Measurements from ENCODE around the gene ASPSCR1.

ASPSCR1 gene

DNA sequence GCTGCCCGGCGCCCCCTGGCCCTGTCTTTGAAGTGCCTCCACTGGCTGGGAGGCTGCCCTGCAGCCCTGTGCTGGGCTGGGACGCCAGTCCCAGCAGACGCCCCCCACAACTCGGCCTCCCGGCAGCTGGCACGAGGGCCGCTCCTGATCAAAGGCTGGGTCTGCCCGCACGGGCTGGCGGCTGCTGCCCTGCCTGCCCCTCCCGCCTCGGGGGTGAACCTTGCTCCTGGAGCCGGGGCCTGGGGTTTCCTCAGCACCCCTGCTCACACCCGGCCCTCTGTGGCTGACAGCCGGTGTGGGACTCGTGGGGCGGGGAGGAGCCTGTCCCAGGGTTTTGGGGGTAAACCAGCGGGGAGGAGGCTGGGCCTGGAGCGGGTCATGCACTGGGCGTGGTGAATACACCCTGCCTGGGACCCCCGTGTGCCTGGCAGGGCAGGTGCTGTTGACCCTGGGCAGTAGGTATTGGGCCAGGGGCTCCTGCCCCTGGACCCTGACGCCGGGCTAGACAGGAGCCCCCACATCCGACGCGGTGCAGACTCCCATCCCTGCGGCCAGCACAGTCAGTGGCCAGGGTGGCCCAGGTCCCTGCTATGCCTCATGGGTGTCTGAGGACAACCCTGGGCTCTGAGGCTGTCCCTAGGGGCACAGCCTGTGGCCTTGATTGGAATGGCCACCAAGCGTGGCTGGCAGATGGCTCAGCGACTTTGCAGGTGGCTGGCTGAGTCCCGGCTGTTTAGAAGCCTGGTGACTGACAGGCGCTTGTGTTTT is 23.6 kb downstream of the ASPSCR1 start (continued):
- no peak for TF ChIP-seq PPARA (CRISPR knock-in tag; IDR thresholded peaks at IDR 0.05; ENCODE audit: borderline replicate concordance)
- TF ChIP-seq RARB (CRISPR knock-in tag; IDR thresholded peaks at IDR 0.05) = no peak
- no peak for TF ChIP-seq TCF4 (CRISPR knock-in tag; IDR thresholded peaks at IDR 0.05; ENCODE audit: borderline replicate concordance)
- no peak for TF ChIP-seq OSR1 (CRISPR knock-in tag; IDR thresholded peaks at IDR 0.05)

DNA sequence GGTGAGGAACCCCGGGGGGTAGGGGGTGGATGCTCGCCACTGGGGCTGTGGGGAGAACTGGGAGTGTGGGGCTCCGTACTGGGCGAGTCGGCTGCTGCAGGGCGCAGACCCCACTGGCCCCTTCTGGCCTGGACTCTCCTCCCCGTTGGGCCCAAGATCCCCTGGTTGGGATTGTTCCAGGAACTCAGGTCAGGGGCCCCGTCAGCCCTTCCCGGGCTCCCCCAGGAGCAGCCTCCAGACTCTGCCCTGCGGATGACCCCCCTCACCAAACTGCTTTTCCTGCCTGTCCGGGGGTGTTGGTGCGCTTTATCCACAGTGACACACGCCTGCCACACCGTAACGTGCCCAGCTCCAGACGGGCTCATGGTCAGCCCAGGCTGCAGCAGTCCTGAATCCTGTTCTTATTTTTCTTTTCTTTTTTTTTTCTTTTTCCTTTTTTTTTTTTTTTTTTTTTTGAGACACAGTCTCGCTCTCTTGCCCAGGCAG is 24.2 kb downstream of the ASPSCR1 start:
- TF ChIP-seq ZNF8 (CRISPR knock-in tag; IDR thresholded peaks at IDR 0.05) = no peak
- TF ChIP-seq ESRRG (CRISPR knock-in tag; IDR thresholded peaks at IDR 0.05) = no peak
- TF ChIP-seq GLIS3 (CRISPR knock-in tag; IDR thresholded peaks at IDR 0.05) = no peak
- no peak for TF ChIP-seq ISL1 (CRISPR knock-in tag; IDR thresholded peaks at IDR 0.05)
- TF ChIP-seq CSDC2 (CRISPR knock-in tag; IDR thresholded peaks at IDR 0.05) = no peak
- TF ChIP-seq SNAI2 (CRISPR knock-in tag; IDR thresholded peaks at IDR 0.05) = no peak
- no peak for TF ChIP-seq TCF4 (CRISPR knock-in tag; IDR thresholded peaks at IDR 0.05; ENCODE audit: borderline replicate concordance)
- TF ChIP-seq ZNF70 (CRISPR knock-in tag; IDR thresholded peaks at IDR 0.05) = no peak
- no peak for ATAC-seq

DNA sequence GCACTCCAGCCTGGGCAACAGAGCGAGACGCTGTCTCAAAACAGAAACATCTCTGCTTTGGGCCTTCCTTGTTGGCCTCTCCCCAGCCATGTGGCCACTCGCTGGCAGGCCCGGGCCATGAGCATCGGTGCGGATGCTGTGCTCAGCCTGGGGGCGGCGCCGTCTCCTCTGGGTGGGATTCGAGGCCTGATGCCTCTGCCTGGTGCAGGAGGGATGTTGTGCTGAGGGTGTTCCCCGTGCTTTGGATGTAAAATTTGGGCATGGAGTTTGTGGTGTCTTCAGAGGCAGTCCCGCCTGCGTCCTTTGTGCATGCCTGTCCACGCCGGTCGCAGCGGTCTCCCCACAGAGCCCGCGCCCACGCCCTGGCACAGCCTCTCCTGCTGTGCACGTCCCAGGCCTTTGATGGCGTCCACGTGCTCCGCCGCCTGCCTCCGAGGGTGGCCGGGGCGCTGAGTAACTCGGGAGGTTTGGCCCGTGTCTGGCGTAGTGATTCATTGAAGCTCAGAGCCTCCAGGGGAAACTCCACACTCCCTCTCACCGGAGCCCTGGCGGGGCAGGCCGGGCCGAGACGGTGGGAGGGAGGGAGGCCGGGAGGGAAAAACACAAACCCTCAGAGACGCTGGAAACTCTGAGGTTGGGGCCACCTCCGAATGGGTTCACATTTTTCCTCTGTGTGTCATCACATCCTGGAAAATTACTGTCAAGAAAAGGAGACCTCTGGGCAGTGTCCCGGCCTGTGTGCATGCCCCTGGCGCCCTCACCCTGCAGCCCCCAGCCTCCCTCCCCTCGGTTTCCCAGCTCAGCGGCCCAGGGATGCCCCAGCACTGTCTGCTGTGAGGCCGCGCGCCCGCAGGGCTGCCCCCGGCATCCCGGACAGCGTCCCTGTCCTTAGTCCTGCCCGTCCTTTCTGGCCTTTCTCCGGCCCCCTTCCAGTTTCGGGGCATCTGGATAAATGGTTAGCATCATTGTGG is 26.3 kb downstream of the ASPSCR1 start:
- ATAC-seq = peak; percentile 87
- no peak; the same call in 1 of the 2 replicates for TF ChIP-seq ISL1 (CRISPR knock-in tag; IDR thresholded peaks at IDR 0.05)
- TF ChIP-seq BACH2 (CRISPR knock-in tag; IDR thresholded peaks at IDR 0.05; ENCODE audit: borderline replicate concordance) = no peak
- TF ChIP-seq, protein P1, sequence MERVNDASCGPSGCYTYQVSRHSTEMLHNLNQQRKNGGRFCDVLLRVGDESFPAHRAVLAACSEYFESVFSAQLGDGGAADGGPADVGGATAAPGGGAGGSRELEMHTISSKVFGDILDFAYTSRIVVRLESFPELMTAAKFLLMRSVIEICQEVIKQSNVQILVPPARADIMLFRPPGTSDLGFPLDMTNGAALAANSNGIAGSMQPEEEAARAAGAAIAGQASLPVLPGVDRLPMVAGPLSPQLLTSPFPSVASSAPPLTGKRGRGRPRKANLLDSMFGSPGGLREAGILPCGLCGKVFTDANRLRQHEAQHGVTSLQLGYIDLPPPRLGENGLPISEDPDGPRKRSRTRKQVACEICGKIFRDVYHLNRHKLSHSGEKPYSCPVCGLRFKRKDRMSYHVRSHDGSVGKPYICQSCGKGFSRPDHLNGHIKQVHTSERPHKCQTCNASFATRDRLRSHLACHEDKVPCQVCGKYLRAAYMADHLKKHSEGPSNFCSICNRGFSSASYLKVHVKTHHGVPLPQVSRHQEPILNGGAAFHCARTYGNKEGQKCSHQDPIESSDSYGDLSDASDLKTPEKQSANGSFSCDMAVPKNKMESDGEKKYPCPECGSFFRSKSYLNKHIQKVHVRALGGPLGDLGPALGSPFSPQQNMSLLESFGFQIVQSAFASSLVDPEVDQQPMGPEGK (CRISPR knock-in tag; IDR thresholded peaks at IDR 0.05; ENCODE audit: borderline replicate concordance) = peak; percentile 81; the same call in 1 of the 2 replicates
- no peak for TF ChIP-seq TOX (CRISPR knock-in tag; IDR thresholded peaks at IDR 0.05; ENCODE audit: borderline replicate concordance)
- no peak for TF ChIP-seq RARB (CRISPR knock-in tag; IDR thresholded peaks at IDR 0.05)
- no peak for TF ChIP-seq OSR1 (CRISPR knock-in tag; IDR thresholded peaks at IDR 0.05)
- peak; percentile 79 for TF ChIP-seq CSDC2 (CRISPR knock-in tag; IDR thresholded peaks at IDR 0.05)
- TF ChIP-seq SNAI2 (CRISPR knock-in tag; IDR thresholded peaks at IDR 0.05) = peak; percentile 82; the same call in 1 of the 2 replicates
- no peak for TF ChIP-seq PPARA (CRISPR knock-in tag; IDR thresholded peaks at IDR 0.05; ENCODE audit: borderline replicate concordance)
- TF ChIP-seq ARNTL (CRISPR knock-in tag; IDR thresholded peaks at IDR 0.05; ENCODE audit: borderline replicate concordance, low read depth) = no peak
- TF ChIP-seq ZC3H10 (CRISPR knock-in tag; IDR thresholded peaks at IDR 0.05) = no peak
- TF ChIP-seq ZFP3 (CRISPR knock-in tag; IDR thresholded peaks at IDR 0.05) = peak; percentile 8; the same call in 1 of the 2 replicates
- TF ChIP-seq, protein P2, sequence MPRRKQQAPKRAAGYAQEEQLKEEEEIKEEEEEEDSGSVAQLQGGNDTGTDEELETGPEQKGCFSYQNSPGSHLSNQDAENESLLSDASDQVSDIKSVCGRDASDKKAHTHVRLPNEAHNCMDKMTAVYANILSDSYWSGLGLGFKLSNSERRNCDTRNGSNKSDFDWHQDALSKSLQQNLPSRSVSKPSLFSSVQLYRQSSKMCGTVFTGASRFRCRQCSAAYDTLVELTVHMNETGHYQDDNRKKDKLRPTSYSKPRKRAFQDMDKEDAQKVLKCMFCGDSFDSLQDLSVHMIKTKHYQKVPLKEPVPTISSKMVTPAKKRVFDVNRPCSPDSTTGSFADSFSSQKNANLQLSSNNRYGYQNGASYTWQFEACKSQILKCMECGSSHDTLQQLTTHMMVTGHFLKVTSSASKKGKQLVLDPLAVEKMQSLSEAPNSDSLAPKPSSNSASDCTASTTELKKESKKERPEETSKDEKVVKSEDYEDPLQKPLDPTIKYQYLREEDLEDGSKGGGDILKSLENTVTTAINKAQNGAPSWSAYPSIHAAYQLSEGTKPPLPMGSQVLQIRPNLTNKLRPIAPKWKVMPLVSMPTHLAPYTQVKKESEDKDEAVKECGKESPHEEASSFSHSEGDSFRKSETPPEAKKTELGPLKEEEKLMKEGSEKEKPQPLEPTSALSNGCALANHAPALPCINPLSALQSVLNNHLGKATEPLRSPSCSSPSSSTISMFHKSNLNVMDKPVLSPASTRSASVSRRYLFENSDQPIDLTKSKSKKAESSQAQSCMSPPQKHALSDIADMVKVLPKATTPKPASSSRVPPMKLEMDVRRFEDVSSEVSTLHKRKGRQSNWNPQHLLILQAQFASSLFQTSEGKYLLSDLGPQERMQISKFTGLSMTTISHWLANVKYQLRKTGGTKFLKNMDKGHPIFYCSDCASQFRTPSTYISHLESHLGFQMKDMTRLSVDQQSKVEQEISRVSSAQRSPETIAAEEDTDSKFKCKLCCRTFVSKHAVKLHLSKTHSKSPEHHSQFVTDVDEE (CRISPR knock-in tag; IDR thresholded peaks at IDR 0.05) = no peak

DNA sequence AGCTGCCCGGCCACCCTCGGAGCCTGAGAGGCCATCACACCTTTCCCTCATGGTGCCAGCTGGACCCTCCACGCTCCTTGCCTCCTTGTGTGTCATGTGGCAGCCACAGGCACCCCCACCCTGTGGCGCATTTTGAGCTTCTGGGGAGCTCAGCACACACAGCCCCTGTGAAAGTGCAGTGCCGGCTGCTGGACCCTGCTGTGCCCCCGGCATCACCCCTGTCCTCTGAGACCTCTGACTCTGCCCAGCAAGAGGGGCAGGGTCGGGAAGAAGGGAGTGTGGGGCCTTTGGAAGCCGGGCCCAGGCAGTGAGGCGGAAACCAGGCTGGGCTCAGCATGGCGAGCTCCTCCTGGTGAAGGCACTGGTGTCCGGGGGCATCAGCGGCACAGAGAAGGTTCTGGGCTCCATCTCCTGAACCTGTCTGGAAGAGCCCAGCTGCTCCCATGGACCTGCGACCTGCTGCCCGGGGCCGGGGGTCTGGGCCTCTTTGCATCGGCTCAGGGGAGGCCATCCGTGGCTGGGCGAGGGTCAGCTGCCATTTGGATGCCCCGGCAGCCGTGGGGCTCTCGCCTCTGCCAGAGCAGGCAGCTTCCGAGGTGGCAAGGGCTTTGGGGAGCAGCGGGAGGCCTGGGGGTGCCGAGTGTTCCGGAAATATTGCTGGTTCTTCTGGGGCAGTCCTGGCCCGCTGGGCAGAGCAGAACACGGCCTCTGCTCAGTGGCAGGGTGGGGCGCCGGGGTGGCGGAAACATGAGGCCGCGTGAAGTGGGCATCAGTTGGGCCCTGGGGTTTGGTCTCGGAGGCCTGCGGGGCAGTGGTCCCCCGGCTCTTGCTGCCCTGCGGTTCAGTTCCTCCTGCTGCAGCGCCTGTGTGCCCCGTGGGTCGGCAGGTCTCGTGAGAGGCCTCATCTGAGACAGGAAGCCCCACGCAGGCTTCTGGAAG is 27.4 kb downstream of the ASPSCR1 start:
- ATAC-seq = no peak
- no peak for TF ChIP-seq CSDC2 (CRISPR knock-in tag; IDR thresholded peaks at IDR 0.05)
- no peak for TF ChIP-seq BACH2 (CRISPR knock-in tag; IDR thresholded peaks at IDR 0.05; ENCODE audit: borderline replicate concordance)
- TF ChIP-seq, protein P3, sequence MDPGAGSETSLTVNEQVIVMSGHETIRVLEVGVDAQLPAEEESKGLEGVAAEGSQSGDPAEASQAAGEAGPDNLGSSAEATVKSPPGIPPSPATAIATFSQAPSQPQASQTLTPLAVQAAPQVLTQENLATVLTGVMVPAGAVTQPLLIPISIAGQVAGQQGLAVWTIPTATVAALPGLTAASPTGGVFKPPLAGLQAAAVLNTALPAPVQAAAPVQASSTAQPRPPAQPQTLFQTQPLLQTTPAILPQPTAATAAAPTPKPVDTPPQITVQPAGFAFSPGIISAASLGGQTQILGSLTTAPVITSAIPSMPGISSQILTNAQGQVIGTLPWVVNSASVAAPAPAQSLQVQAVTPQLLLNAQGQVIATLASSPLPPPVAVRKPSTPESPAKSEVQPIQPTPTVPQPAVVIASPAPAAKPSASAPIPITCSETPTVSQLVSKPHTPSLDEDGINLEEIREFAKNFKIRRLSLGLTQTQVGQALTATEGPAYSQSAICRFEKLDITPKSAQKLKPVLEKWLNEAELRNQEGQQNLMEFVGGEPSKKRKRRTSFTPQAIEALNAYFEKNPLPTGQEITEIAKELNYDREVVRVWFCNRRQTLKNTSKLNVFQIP (CRISPR knock-in tag; IDR thresholded peaks at IDR 0.05; ENCODE audit: borderline replicate concordance, low read depth) = no peak
- no peak for TF ChIP-seq TCF4 (CRISPR knock-in tag; IDR thresholded peaks at IDR 0.05; ENCODE audit: borderline replicate concordance)
- TF ChIP-seq, protein P1 (CRISPR knock-in tag; IDR thresholded peaks at IDR 0.05; ENCODE audit: borderline replicate concordance) = no peak
- no peak for TF ChIP-seq PPARA (CRISPR knock-in tag; IDR thresholded peaks at IDR 0.05; ENCODE audit: borderline replicate concordance)
- TF ChIP-seq ZNF70 (CRISPR knock-in tag; IDR thresholded peaks at IDR 0.05) = no peak
- TF ChIP-seq ISL1 (CRISPR knock-in tag; IDR thresholded peaks at IDR 0.05) = no peak
- TF ChIP-seq ZFP3 (CRISPR knock-in tag; IDR thresholded peaks at IDR 0.05) = no peak
- no peak for TF ChIP-seq ZNF565 (CRISPR knock-in tag; conservative IDR thresholded peaks at IDR 0.05; ENCODE audit: low read depth)
- TF ChIP-seq ARNTL (CRISPR knock-in tag; IDR thresholded peaks at IDR 0.05; ENCODE audit: borderline replicate concordance, low read depth) = no peak
- TF ChIP-seq GLIS3 (CRISPR knock-in tag; IDR thresholded peaks at IDR 0.05) = no peak
